ENCODE measurements around the gene AFF3.
"Not testable (repeated sequence)": the region's sequence is repeated elsewhere in the genome, so short reads cannot be mapped to it uniquely, and the experiment has no call there.

The AFF3 gene

GRCh38 chr2:100105678-100106054 lies 36.7 kb downstream of the AFF3 start:
- DNase-seq: no peak

GRCh38 chr2:100104718-100105677 lies 37.4 kb downstream of the AFF3 start:
- DNase-seq: peak; percentile 57

GRCh38 chr2:100104265-100104664 lies 38.1 kb downstream of the AFF3 start:
- DNase-seq: not testable (repeated sequence)

- DNase-seq: peak; percentile 24
Measured at GRCh38 chr2:100103527-100104252, 38.7 kb downstream of the AFF3 start.

- not testable (repeated sequence) for DNase-seq
Measured at GRCh38 chr2:100102466-100103180, 39.8 kb downstream of the AFF3 start.

GRCh38 chr2:100098855-100099254 lies 43.5 kb downstream of the AFF3 start:
- DNase-seq: not testable (repeated sequence)

GRCh38 chr2:100097611-100098294 lies 44.6 kb downstream of the AFF3 start:
- DNase-seq: not testable (repeated sequence)

- not testable (repeated sequence) for DNase-seq
Measured at GRCh38 chr2:100095845-100096244, 46.5 kb downstream of the AFF3 start.

GRCh38 chr2:100091807-100092206 lies 50.6 kb downstream of the AFF3 start:
- DNase-seq: not testable (repeated sequence)

GRCh38 chr2:100085744-100086143 lies 56.6 kb downstream of the AFF3 start:
- not testable (repeated sequence) for DNase-seq

- DNase-seq: not testable (repeated sequence)
Measured at GRCh38 chr2:100083421-100084216, 58.8 kb downstream of the AFF3 start.

- not testable (repeated sequence) for DNase-seq
Measured at GRCh38 chr2:100082302-100082978, 60.0 kb downstream of the AFF3 start.

GRCh38 chr2:100077935-100078334 lies 64.5 kb downstream of the AFF3 start:
- no peak for DNase-seq

GRCh38 chr2:100077456-100077855 lies 64.9 kb downstream of the AFF3 start:
- no peak for DNase-seq

- DNase-seq: no peak
Measured at GRCh38 chr2:100075532-100075931, 66.9 kb downstream of the AFF3 start.

- DNase-seq: no peak
Measured at GRCh38 chr2:100073110-100073509, 69.3 kb downstream of the AFF3 start.

- DNase-seq: no peak
Measured at GRCh38 chr2:100072503-100072902, 69.9 kb downstream of the AFF3 start.

- no peak for DNase-seq
Measured at GRCh38 chr2:100071335-100072043, 70.9 kb downstream of the AFF3 start.

- DNase-seq: no peak
Measured at GRCh38 chr2:100070078-100070477, 72.3 kb downstream of the AFF3 start.

GRCh38 chr2:100068395-100068794 lies 74.0 kb downstream of the AFF3 start:
- DNase-seq: no peak
